Stimulated activated CD4-positive, alpha-beta T cell treated with anti-CD3 and anti-CD28 coated beads, Interleukin-12 subunit alpha, Interleukin-12 subunit beta, amount 100 ng/mL, for 24 hours (primary cell): Measurements from ENCODE around the gene CNTN1.

Experiments
- DNase-seq, 2 experiments: peaks; one replicate each; pipeline ENCODE4 v3.0.0-alpha.2; 2020; ENCODE audit warnings: low read depth in 2 of 2

The CNTN1 gene

GRCh38 chr12:40834321-40834720, 142.1 kb downstream of the CNTN1 start:
- no peak for DNase-seq

GRCh38 chr12:40837891-40838429, 145.7 kb downstream of the CNTN1 start:
- DNase-seq: no peak

GRCh38 chr12:40843495-40843894, 151.3 kb downstream of the CNTN1 start:
- no peak for DNase-seq

- DNase-seq: no peak
Observed at GRCh38 chr12:40853221-40853620, 161.0 kb downstream of the CNTN1 start.

- no peak for DNase-seq
Observed at GRCh38 chr12:40854604-40855003, 162.4 kb downstream of the CNTN1 start.

- no peak for DNase-seq
Observed at GRCh38 chr12:40864891-40865290, 172.7 kb downstream of the CNTN1 start.

- no peak for DNase-seq
Observed at GRCh38 chr12:40870981-40871380, 178.7 kb downstream of the CNTN1 start.

- DNase-seq: no peak
Observed at GRCh38 chr12:40874868-40875267, 182.6 kb downstream of the CNTN1 start.

GRCh38 chr12:40889329-40889728, 197.1 kb downstream of the CNTN1 start:
- DNase-seq: no peak

GRCh38 chr12:40892528-40892927, 200.3 kb downstream of the CNTN1 start:
- no peak for DNase-seq

- DNase-seq: no peak
Observed at GRCh38 chr12:40898505-40898904, 206.3 kb downstream of the CNTN1 start.

- DNase-seq: no peak
Observed at GRCh38 chr12:40903040-40903439, 210.8 kb downstream of the CNTN1 start.

- DNase-seq: no peak
Observed at GRCh38 chr12:40907115-40907527, 214.9 kb downstream of the CNTN1 start.

- no peak for DNase-seq
Observed at GRCh38 chr12:40911676-40912075, 219.4 kb downstream of the CNTN1 start.

GRCh38 chr12:40915172-40915571, 222.9 kb downstream of the CNTN1 start:
- DNase-seq: no peak

- DNase-seq: no peak
Observed at GRCh38 chr12:40917561-40917960, 225.3 kb downstream of the CNTN1 start.

- DNase-seq: no peak
Observed at GRCh38 chr12:40921563-40922163, 229.4 kb downstream of the CNTN1 start.

- no peak for DNase-seq
Observed at GRCh38 chr12:40937891-40938290, 245.7 kb downstream of the CNTN1 start.

GRCh38 chr12:40942326-40942725, 250.1 kb downstream of the CNTN1 start:
- DNase-seq: no peak

GRCh38 chr12:40945772-40946171, 253.5 kb downstream of the CNTN1 start:
- DNase-seq: no peak

GRCh38 chr12:40946612-40947194, 254.5 kb downstream of the CNTN1 start:
- no peak for DNase-seq

- DNase-seq: no peak
Observed at GRCh38 chr12:40947797-40948196, 255.6 kb downstream of the CNTN1 start.

- no peak for DNase-seq
Observed at GRCh38 chr12:40953076-40953475, 260.8 kb downstream of the CNTN1 start.

- no peak for DNase-seq
Observed at GRCh38 chr12:40957417-40957816, 265.2 kb downstream of the CNTN1 start.
